BJ (cell line): ENCODE data around the gene SUGCT. TPM values are rescaled to one million over a fixed set of nuclear protein-coding genes. Genes with fewer than 3 reads are reported as not detected.

Experiments used
- CTCF ChIA-PET: fragments of 350-600 bp; formaldehyde crosslinking; extraction: SDS; loops from one replicate; lab custom pipeline; 2021; ENCODE audit warnings: antibody characterized with exemption, inconsistent platforms; lab: Yijun Ruan, JAX
- POLR2A ChIA-PET: fragments of 300-600 bp; sonication (Branson Sonifier 250); formaldehyde crosslinking; extraction: SDS; loops from one replicate; lab custom pipeline; 2021; ENCODE audit warnings: antibody characterized with exemption; lab: Charles Lee
- DNase-seq: peaks from one replicate; pipeline ENCODE4 v3.0.0-alpha.2; 2011; ENCODE audit warnings: low read depth
- H3K27me3 ChIP-seq: 2 replicates; pipeline ENCODE4 v1.6.0; 2011; ENCODE audit warnings: low read length; ENCODE audit not compliant: control insufficient read depth, insufficient read depth
- H3K36me3 ChIP-seq: 2 replicates; pipeline ENCODE4 v1.5.1; 2011; ENCODE audit warnings: low read length; ENCODE audit not compliant: control insufficient read depth, insufficient read depth
- H3K4me3 ChIP-seq: 2 replicates; pipeline ENCODE4 v1.5.1; 2011; ENCODE audit warnings: low read depth, mild to moderate bottlenecking, control low read depth, low read length
- CTCF ChIP-seq: IDR thresholded peaks from 2 replicates; pipeline ENCODE4 v1.5.1; 2011; ENCODE audit warnings: low read depth, mild to moderate bottlenecking, control low read depth, inconsistent platforms, low read length, moderate library complexity; ENCODE audit not compliant: insufficient read depth
- polyA plus RNA-seq: library from polyadenylated mRNA; depleted of rRNA; stranded (reverse); fragments of >200 nt; gene quantifications from 2 replicates; pipeline ENCODE4 v1.2.3, GENCODE V29; 2011

The SUGCT gene
- polyA plus RNA-seq, 1 experiment: 10.6 TPM

GRCh38 chr7:40520986-40521738 lies 386.4 kb downstream of the SUGCT start:
- no peak for TF ChIP-seq CTCF
- Histone ChIP-seq H3K4me3 (no peak overlapping the region), H3K36me3 (no peaks in the 10 kb centered on the region), H3K27me3 (no peaks in the 10 kb centered on the region)
- DNase-seq: no peak
- ChIA-PET POLR2A (no interaction called here), CTCF (no interaction called here)

GRCh38 chr7:40525764-40526163 lies 391.0 kb downstream of the SUGCT start:
- ChIA-PET CTCF (interaction anchor here (1.2 to 1.6 kb wide), 2 partner anchors 12 to 293 kb away, joined by 3 to 4 read pairs; no protein-coding TSS in a partner anchor), POLR2A (no interaction called here)

GRCh38 chr7:40526951-40527715 lies 392.3 kb downstream of the SUGCT start:
- POLR2A ChIA-PET: no interaction called here
- CTCF ChIA-PET: no interaction called here
- TF ChIP-seq CTCF: no peak
- no peaks in the 10 kb centered on the region for H3K36me3 ChIP-seq
- no peak for DNase-seq
- no peak overlapping the region for H3K4me3 ChIP-seq
- H3K27me3 ChIP-seq: no peaks in the 10 kb centered on the region

More at GRCh38 chr7:40525764-40526163, 391.0 kb downstream of the SUGCT start:
- H3K36me3 ChIP-seq: no peaks in the 10 kb centered on the region
- DNase-seq: no peak
- H3K4me3 ChIP-seq: no peak overlapping the region
- H3K27me3 ChIP-seq: no peaks in the 10 kb centered on the region
- TF ChIP-seq CTCF: no peak

GRCh38 chr7:40527723-40528122 lies 392.9 kb downstream of the SUGCT start:
- ChIA-PET POLR2A (no interaction called here), CTCF (no interaction called here)
- DNase-seq: no peak
- H3K4me3 ChIP-seq: no peak overlapping the region
- no peaks in the 10 kb centered on the region for H3K36me3 ChIP-seq
- no peaks in the 10 kb centered on the region for H3K27me3 ChIP-seq
- no peak; the same call in 1 of the 2 replicates for TF ChIP-seq CTCF

GRCh38 chr7:40530292-40530691 lies 395.5 kb downstream of the SUGCT start:
- ChIA-PET CTCF (no interaction called here), POLR2A (no interaction called here)
- H3K36me3 ChIP-seq: no peaks in the 10 kb centered on the region
- H3K27me3 ChIP-seq: no peaks in the 10 kb centered on the region
- DNase-seq: no peak
- TF ChIP-seq CTCF: no peak
- no peak overlapping the region for H3K4me3 ChIP-seq
